ENCODE results near the gene GNG7.
"Not testable (repeated sequence)": the region's sequence is repeated elsewhere in the genome, so short reads cannot be mapped to it uniquely, and the experiment has no call there.

Gene GNG7

GRCh38 chr19:2477732-2478191, 224.7 kb downstream of the GNG7 start:
- DNase-seq: no peak

GRCh38 chr19:2477141-2477710, 225.3 kb downstream of the GNG7 start:
- DNase-seq: no peak

- no peak for DNase-seq
Measured at GRCh38 chr19:2476451-2477140, 225.9 kb downstream of the GNG7 start.

- peak; percentile 84 for DNase-seq
Measured at GRCh38 chr19:2475702-2476450, 226.6 kb downstream of the GNG7 start, which contains the start of gene GADD45B. TSS of gene GADD45B (plus strand) at chr19:2476127. CDS start at chr19:2476359, 232 bp downstream.

GRCh38 chr19:2475018-2475701, 227.3 kb downstream of the GNG7 start:
- DNase-seq: no peak

- peak; percentile 67 for DNase-seq
Measured at GRCh38 chr19:2474232-2475017, 228.1 kb downstream of the GNG7 start.

- not testable (repeated sequence) for DNase-seq
Measured at GRCh38 chr19:2469915-2470200, 232.6 kb downstream of the GNG7 start.

- no peak for DNase-seq
Measured at GRCh38 chr19:2469102-2469914, 233.2 kb downstream of the GNG7 start.

- DNase-seq: no peak
Measured at GRCh38 chr19:2468596-2468995, 233.9 kb downstream of the GNG7 start.

- DNase-seq: no peak
Measured at GRCh38 chr19:2464389-2464788, 238.1 kb downstream of the GNG7 start.

GRCh38 chr19:2463694-2464093, 238.8 kb downstream of the GNG7 start:
- not testable (repeated sequence) for DNase-seq

GRCh38 chr19:2462635-2463421, 239.7 kb downstream of the GNG7 start:
- no peak for DNase-seq

GRCh38 chr19:2461751-2462634, 240.5 kb downstream of the GNG7 start:
- peak; percentile 69 for DNase-seq

Data from 8988T (cell line).